Measurements from ENCODE around the gene ERVFRD-1.

ERVFRD-1 gene

DNA sequence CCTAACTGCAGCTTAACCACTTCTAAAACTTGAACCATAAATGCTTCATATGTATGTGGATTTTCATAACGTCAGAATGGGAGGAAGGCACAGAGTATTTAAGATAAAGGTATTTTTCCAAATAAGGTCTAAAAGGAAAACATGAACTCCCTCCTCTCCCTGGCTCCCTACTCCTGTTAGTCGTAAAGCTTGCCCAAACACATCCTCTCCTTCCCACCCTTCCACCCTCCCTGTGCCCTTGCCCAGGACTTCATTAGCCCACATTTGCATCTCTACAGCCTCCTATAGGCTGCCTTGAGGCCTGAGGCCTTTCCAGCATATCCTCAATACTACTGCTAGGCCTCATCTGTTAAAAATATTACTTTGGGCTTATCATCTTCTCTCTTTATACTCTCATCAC is 35.0 kb downstream of the ERVFRD-1 start:
- TF ChIP-seq, protein P1, sequence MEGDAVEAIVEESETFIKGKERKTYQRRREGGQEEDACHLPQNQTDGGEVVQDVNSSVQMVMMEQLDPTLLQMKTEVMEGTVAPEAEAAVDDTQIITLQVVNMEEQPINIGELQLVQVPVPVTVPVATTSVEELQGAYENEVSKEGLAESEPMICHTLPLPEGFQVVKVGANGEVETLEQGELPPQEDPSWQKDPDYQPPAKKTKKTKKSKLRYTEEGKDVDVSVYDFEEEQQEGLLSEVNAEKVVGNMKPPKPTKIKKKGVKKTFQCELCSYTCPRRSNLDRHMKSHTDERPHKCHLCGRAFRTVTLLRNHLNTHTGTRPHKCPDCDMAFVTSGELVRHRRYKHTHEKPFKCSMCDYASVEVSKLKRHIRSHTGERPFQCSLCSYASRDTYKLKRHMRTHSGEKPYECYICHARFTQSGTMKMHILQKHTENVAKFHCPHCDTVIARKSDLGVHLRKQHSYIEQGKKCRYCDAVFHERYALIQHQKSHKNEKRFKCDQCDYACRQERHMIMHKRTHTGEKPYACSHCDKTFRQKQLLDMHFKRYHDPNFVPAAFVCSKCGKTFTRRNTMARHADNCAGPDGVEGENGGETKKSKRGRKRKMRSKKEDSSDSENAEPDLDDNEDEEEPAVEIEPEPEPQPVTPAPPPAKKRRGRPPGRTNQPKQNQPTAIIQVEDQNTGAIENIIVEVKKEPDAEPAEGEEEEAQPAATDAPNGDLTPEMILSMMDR (IDR thresholded peaks at IDR 0.05; ENCODE audit: borderline replicate concordance, insufficient read depth, low read depth, low read length) = no peak
- no peak overlapping the region for H3K4me3 ChIP-seq (ENCODE audit: low read depth, low read length)

GRCh38 chr6:11072101-11072500 is 39.4 kb downstream of the ERVFRD-1 start:
- TF ChIP-seq, protein P1 (IDR thresholded peaks at IDR 0.05; ENCODE audit: borderline replicate concordance, insufficient read depth, low read depth, low read length) = no peak
- no peak overlapping the region for H3K4me3 ChIP-seq (ENCODE audit: low read depth, low read length)

- H3K4me3 ChIP-seq (ENCODE audit: low read depth, low read length) = no peak overlapping the region
- TF ChIP-seq, protein P1 (IDR thresholded peaks at IDR 0.05; ENCODE audit: borderline replicate concordance, insufficient read depth, low read depth, low read length) = no peak
Observed at GRCh38 chr6:11069760-11070159, 41.8 kb downstream of the ERVFRD-1 start.

GRCh38 chr6:11067348-11067747 is 44.2 kb downstream of the ERVFRD-1 start:
- TF ChIP-seq, protein P1 (IDR thresholded peaks at IDR 0.05; ENCODE audit: borderline replicate concordance, insufficient read depth, low read depth, low read length) = no peak
- no peak overlapping the region for H3K4me3 ChIP-seq (ENCODE audit: low read depth, low read length)

- TF ChIP-seq, protein P1 (IDR thresholded peaks at IDR 0.05; ENCODE audit: borderline replicate concordance, insufficient read depth, low read depth, low read length) = no peak
Observed at GRCh38 chr6:11066505-11067347, 44.8 kb downstream of the ERVFRD-1 start.

GRCh38 chr6:11065436-11066202 is 45.9 kb downstream of the ERVFRD-1 start:
- TF ChIP-seq, protein P1 (IDR thresholded peaks at IDR 0.05; ENCODE audit: borderline replicate concordance, insufficient read depth, low read depth, low read length) = no peak
- no peak overlapping the region for H3K4me3 ChIP-seq (ENCODE audit: low read depth, low read length)

More at GRCh38 chr6:11066505-11067347, 44.8 kb downstream of the ERVFRD-1 start:
- no peak overlapping the region for H3K4me3 ChIP-seq (ENCODE audit: low read depth, low read length)

All from GM12875 (cell line).